HG02678 (cell line): ENCODE data around the gene ULBP2.
"Not testable (repeated sequence)": the region's sequence is repeated elsewhere in the genome, so short reads cannot be mapped to it uniquely, and the experiment has no call there.

Experiments
- ATAC-seq: cut with Tn5 transposase; IDR thresholded peaks from one replicate; pipeline ENCODE4 v1.9.1; 2021; ENCODE audit warnings: mild to moderate bottlenecking, moderate library complexity; ENCODE audit not compliant: unreplicated experiment

ULBP2 gene

DNA sequence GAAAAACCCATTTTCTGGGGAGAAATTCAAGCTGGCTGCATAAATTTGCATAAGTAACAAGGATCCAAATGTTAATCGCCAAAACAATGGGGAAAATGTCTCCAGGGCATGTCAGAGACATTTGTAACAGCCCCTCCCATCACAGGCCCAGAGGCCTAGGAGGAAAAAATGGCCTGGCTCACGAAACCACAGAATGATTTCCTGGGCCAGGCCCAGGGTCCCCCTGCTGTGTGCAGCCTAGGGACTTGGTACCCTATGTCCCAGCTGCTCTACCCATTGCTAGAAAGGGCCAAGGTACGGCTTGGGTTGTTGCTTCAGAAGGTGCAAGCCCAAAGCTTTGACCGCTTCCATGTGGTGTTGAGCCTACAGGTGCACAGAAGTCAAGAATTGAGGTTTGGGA, 33.3 kb upstream of the ULBP2 start:
- not testable (repeated sequence) for ATAC-seq

GRCh38 chr6:149909701-149910470, 31.9 kb upstream of the ULBP2 start:
- no peak for ATAC-seq

DNA sequence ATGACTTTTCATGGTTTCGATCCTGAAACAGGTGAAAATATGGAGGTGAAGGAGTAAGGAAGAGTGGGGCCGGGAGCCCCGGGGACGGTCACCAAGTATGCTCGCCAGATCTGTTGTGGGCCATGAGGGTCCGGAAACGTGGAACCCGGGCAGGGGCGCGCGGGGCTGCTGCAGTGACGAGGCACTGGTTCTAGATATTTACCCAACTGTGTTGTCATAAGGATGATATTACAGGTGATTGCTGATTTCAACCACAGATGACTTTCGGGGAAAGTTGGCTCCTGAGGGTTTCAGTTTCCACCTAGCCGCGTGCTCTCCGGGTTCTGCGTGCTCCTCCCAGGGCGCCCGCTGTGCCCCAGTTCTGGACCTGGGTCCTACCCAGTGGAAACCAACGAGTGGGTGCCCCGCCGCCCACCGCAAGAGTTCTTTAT, 31.1 kb upstream of the ULBP2 start:
- ATAC-seq = no peak

- not testable (repeated sequence) for ATAC-seq
Observed at GRCh38 chr6:149912680-149913079, 29.1 kb upstream of the ULBP2 start.

GRCh38 chr6:149913085-149913484, 28.7 kb upstream of the ULBP2 start:
- no peak for ATAC-seq

DNA sequence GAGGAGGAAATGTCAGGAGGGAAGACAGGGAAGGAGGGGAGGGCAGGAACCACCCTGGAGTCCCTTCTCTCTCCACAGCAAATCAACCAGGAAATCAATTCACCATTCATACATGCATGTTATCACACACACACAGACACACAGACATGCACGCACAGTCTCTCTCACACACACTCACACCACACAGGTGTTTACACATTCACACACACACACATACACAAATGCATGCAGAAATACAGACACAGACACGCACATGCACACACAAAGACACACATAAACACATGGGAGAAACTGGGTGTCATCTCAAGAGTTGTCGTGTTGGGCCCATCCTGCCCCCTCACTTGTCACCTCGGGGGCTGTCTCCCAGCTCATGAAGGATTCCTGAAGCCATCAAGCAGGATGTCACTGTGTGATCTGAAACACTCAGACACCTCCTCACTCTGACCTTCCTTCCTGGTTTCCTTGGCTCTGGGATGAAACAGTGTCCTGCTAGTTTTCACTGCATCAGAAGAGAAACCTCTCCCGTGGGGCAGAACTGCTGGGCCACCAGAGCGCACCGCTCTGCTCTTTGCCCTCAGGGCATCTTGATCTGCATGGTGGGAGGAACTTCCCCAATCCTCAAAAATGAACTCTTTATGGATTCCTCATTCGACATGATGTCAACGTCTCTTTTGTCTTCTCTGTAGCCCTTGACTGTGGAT, 28.1 kb upstream of the ULBP2 start:
- ATAC-seq = no peak

GRCh38 chr6:149915970-149916865, 25.6 kb upstream of the ULBP2 start:
- ATAC-seq = no peak

GRCh38 chr6:149917679-149918078, 24.1 kb upstream of the ULBP2 start:
- ATAC-seq = no peak

DNA sequence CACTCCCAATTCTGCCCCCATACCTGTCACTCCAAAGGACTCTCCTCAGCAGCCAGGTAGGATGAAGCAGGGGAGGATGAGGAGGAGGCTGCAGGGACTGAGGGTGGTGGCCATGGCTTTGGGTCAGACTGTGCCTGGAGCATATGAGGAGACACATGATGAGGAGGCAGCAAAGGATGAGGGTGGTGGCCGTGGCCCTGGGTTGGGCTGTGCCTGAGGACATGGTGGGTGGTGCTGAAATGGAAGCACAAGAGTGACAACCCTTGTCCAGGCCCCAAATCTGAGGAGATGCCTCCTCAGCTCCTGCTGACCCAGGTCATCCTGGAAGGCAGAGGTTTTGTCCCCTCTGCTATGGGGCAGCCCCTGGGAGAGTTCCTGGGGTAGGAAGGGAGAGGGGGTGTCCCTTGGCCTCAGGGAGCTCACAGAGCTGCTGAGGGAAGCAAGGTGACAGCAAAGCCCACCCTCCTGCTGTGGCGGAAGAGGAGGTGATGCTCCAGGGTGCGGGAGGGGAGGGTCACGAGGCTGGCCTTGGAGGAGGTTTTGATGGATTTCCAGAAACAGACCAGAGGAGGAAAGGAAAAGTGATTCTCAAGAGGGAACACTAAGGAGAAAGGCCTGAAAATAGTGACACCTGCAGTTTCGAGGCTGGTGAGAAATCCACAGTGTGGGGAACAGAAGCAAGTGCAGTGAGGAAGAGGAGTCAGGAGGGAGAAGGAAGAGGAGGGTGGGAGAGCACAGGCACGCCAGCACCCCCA, 23.5 kb upstream of the ULBP2 start:
- ATAC-seq = no peak

DNA sequence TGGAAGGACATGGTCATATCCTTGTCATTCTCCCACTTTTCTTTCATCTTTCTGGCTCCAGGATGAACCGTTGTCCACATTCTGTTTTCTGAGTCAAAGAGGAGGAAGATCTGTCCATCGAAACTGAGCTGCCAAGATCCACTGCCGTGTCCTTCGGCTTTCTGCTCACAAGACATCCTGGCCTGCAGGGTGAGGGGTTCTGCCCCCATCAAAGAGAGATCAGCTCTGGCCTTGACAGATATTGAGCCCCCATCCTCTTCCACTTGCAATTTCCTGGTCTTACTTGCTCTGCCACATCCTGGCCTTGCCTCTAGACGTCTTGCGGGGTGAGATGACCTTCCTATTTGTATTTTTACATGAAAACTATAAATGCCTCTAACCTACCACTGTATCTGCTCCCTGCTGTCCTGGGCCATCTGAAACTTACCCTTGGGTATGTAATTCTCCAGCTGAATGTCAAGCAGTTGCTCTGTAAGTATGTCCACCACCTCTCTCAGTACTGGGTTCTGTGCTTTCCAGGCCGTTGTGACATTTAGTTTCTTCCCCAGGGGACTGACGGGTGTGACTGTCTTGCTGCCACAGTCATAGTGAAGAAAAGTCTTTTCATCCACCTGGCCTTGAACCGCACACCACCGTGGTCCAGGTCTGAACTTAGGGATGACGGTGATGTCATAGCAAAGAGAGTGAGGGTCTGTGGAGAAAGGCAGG, 22.5 kb upstream of the ULBP2 start:
- not testable (repeated sequence) for ATAC-seq

- no peak for ATAC-seq
Observed at GRCh38 chr6:149919834-149920225, 22.0 kb upstream of the ULBP2 start.

DNA sequence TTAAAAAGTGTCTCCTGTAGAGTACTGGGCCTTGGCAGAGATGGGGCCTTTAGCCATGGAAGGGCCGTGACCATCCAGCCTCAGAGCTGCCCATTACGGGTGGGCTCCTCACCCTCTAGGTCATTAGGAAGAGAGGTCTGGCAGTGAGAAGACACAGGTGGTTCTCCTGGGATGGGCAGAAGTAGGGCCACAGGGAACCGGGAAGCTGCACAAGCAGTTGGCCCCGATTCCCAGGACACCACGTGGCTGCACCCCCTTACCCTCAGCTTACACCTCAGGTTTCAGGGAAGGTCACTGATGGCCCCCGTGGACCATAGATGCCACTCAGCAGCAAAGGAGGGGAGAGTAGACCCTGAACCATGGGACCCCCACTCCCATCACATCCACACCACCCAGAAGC, 20.5 kb upstream of the ULBP2 start:
- no peak for ATAC-seq

DNA sequence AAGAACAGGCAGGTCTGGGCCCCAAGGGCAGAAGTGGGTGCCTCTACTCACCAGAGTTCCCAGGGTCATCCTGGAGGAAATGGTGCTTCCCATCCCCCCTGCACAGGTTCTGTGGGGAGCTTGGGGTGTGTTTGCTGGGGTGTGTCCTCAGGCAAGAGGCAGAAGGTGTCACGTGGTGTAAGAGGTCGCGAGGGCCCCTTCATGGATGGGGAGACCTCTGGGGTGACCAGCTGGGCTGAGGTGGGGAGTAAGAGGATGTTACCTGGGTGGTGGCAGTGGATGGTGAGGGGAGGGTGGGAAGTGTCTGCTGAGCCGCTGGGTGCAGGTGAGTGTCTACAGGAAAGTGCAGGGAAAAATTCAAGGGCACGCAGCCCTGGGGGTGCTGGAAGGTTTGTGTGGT, 19.7 kb upstream of the ULBP2 start:
- ATAC-seq = not testable (repeated sequence)

- no peak for ATAC-seq
Observed at GRCh38 chr6:149922642-149923326, 19.0 kb upstream of the ULBP2 start, which contains the start of gene RAET1G. Gene RAET1G (minus strand): TSS chr6:149923121. CDS start chr6:149923010, 111 bp downstream.

DNA sequence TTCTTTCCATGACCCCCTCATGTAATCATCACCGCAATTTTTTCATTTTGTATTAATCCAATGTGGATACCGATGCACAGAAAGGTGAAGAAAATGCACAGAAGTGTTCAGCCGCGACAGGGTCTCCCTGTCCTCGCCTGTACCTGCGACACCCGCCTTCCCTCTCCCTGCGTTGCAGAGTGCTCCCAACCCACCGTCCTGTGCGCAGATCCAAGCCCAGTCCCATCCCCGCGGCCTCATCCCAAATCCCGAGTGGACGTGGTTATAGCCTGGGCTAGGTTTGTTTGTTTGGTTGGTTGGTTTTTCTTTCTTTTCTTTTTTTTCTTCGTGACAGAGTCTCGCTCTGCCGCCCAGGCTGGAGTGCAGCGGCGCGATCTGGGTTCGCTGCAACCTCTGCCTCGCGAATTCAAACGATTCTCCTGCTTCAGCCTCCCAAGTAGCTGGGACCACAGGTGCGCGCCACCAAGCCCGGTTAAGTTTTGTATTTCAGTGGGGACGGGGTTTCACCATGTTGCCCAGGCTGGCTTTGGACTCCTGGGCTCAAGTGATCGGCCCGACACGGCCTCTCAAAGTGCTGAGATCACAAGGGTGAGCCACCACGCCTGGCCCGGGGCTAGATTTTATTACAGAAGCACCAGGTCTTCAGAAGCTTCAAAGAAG, 18.4 kb upstream of the ULBP2 start:
- no peak for ATAC-seq

DNA sequence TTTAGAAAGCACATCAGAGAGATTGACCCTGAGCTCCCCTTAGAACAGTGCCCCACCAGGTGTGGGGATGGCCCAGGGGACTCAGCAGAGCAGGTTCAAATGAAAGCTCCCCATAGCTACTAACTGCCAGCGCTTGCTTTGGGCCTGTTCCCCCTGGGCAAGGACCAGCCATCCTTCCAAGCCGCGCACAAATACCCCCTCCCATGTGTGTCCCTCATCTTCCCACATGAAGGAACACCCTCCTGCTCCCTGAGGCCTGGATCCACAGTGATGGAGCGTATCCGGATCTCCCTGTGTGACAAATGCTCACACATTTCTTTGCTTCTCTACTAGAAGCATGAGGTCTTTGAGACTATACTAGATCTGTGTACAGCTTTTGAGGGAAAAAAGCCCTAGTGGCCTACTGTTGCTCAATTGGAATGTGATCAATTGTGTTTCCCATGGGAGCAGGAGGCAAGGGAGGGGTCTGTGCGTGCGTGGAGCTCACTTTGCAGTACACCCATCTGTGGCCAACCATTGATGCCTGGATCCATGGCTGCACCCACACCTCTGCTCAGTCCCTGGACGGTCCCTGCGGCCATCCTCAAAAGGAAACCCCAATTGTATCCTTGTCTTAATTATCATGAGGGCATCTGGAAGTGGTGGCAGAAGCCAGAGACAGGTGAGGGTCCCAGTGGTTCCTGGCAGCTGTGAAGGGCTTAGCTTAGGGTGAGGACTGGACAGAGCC, 17.4 kb upstream of the ULBP2 start:
- ATAC-seq = no peak

GRCh38 chr6:149924933-149925252, 16.9 kb upstream of the ULBP2 start:
- ATAC-seq = no peak

DNA sequence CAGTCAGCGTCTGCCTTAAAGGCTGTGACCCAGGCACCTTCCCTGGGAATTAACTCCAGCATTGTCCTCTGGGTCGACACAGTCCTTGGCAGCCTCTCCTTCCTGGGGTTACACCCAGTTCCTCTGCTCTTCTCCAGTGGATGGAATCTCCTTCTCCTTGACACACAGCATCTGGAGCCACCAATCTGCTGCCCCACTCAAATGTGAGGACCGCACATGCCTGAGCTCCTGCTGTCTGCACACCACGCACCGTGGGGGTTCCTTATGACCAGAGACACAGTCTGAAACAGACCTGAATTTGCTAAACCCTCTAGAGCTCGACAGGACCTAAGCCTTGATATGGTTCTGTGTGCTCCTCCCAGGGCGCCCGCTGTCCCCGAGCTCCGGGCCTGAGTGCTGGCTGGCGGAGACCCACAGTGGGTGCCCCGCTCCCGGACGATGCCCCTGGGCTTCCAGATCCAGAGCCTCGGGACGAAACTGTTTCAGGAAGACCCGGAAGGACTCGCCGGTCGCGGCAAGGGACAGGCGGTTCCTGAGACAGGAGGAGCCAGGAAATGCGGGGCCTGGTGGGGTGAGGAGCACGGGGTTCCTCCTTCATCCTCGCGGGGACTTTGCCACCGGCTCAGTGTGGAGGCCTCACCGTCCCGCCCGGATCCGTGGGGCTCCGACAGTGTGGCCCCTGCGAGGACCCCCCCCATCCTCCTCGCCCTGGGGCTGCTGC, 16.4 kb upstream of the ULBP2 start:
- ATAC-seq = no peak
